HG03135 (cell line): ENCODE data around the gene COL9A1.

Source experiments
- ATAC-seq: cut with Tn5 transposase; IDR thresholded peaks from one replicate; pipeline ENCODE4 v1.9.1; 2021; ENCODE audit warnings: mild to moderate bottlenecking, moderate library complexity; ENCODE audit not compliant: unreplicated experiment

COL9A1 gene

GRCh38 chr6:70236343-70236742 is 66.5 kb downstream of the COL9A1 start:
- ATAC-seq, result no peak

- ATAC-seq, result no peak
Observed at GRCh38 chr6:70234561-70235236, 68.2 kb downstream of the COL9A1 start.

- no peak for ATAC-seq
Observed at GRCh38 chr6:70231311-70231710, 71.6 kb downstream of the COL9A1 start.

- ATAC-seq, result no peak
Observed at GRCh38 chr6:70225055-70225454, 77.8 kb downstream of the COL9A1 start.

- ATAC-seq, result no peak
Observed at GRCh38 chr6:70222439-70222749, 80.5 kb downstream of the COL9A1 start.

GRCh38 chr6:70221715-70222438 is 81.0 kb downstream of the COL9A1 start:
- ATAC-seq, result no peak

GRCh38 chr6:70221025-70221714 is 81.7 kb downstream of the COL9A1 start:
- ATAC-seq, result peak; percentile 58

GRCh38 chr6:70219943-70220613 is 82.8 kb downstream of the COL9A1 start:
- ATAC-seq, result no peak

GRCh38 chr6:70216767-70217166 is 86.1 kb downstream of the COL9A1 start:
- no peak for ATAC-seq

- ATAC-seq, result no peak
Observed at GRCh38 chr6:70215460-70216108, 87.3 kb downstream of the COL9A1 start.

GRCh38 chr6:70210462-70210861 is 92.4 kb downstream of the COL9A1 start:
- ATAC-seq, result no peak

- ATAC-seq, result no peak
Observed at GRCh38 chr6:70208235-70208790, 94.6 kb downstream of the COL9A1 start.

GRCh38 chr6:70198785-70199184 is 104.1 kb downstream of the COL9A1 start:
- no peak for ATAC-seq

- ATAC-seq, result no peak
Observed at GRCh38 chr6:70196531-70196930, 106.4 kb downstream of the COL9A1 start.

- ATAC-seq, result no peak
Observed at GRCh38 chr6:70194421-70194820, 108.5 kb downstream of the COL9A1 start.

- ATAC-seq, result no peak
Observed at GRCh38 chr6:70188202-70188601, 114.7 kb downstream of the COL9A1 start.

- no peak for ATAC-seq
Observed at GRCh38 chr6:70186461-70186860, 116.4 kb downstream of the COL9A1 start.

GRCh38 chr6:70184723-70185122 is 118.2 kb downstream of the COL9A1 start:
- no peak for ATAC-seq

- no peak for ATAC-seq
Observed at GRCh38 chr6:70183538-70183937, 119.3 kb downstream of the COL9A1 start.

- no peak for ATAC-seq
Observed at GRCh38 chr6:70180901-70181599, 121.8 kb downstream of the COL9A1 start.
